ENCODE data around the gene MLXIPL. TPM values are rescaled to one million over a fixed set of nuclear protein-coding genes. Genes with fewer than 3 reads are reported as not detected.
"Not testable (repeated sequence)": the region's sequence is repeated elsewhere in the genome, so short reads cannot be mapped to it uniquely, and the experiment has no call there.

The MLXIPL gene
- total RNA-seq, 1 donor from 2014 or later = 0.86 TPM

DNA sequence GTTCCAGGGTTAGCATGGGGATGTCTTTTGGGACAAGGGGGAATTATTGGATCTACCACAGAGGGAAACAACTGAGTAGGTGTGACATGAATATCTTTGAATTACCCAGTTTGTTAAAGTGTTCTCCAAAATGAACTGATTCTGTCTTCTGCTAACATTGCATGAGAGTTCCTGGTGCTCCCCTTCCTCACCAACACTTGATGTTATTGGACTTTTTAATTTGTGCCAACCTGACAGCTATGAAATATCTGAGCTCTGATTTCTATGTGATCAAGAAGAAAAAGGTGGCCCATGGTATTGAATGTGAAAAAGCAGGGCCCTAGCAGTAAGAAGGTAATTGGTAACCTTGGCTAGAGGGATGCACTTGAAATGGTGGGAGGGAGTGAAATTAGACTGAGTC lies 38.7 kb upstream of the MLXIPL start:
- peaks cover 2% of the 10 kb centered on the region for H3K9me3 Mint-ChIP-seq (ENCODE audit: unreplicated experiment)
- no peak overlapping the region for H3K4me3 Mint-ChIP-seq (ENCODE audit: unreplicated experiment)
- H3K4me1 Mint-ChIP-seq (ENCODE audit: low read depth, unreplicated experiment) = no peaks in the 10 kb centered on the region
- H3K27ac Mint-ChIP-seq (ENCODE audit: unreplicated experiment) = no peak overlapping the region
- H3K36me3 Mint-ChIP-seq (ENCODE audit: unreplicated experiment) = peaks cover 5% of the 10 kb centered on the region
- H3K27me3 Mint-ChIP-seq (ENCODE audit: unreplicated experiment) = peaks cover 13% of the 10 kb centered on the region
- no peak for DNase-seq
- TF ChIP-seq, protein P1, sequence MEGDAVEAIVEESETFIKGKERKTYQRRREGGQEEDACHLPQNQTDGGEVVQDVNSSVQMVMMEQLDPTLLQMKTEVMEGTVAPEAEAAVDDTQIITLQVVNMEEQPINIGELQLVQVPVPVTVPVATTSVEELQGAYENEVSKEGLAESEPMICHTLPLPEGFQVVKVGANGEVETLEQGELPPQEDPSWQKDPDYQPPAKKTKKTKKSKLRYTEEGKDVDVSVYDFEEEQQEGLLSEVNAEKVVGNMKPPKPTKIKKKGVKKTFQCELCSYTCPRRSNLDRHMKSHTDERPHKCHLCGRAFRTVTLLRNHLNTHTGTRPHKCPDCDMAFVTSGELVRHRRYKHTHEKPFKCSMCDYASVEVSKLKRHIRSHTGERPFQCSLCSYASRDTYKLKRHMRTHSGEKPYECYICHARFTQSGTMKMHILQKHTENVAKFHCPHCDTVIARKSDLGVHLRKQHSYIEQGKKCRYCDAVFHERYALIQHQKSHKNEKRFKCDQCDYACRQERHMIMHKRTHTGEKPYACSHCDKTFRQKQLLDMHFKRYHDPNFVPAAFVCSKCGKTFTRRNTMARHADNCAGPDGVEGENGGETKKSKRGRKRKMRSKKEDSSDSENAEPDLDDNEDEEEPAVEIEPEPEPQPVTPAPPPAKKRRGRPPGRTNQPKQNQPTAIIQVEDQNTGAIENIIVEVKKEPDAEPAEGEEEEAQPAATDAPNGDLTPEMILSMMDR (IDR thresholded peaks at IDR 0.05; ENCODE audit: partially characterized antibody, unreplicated experiment) = no peak

DNA sequence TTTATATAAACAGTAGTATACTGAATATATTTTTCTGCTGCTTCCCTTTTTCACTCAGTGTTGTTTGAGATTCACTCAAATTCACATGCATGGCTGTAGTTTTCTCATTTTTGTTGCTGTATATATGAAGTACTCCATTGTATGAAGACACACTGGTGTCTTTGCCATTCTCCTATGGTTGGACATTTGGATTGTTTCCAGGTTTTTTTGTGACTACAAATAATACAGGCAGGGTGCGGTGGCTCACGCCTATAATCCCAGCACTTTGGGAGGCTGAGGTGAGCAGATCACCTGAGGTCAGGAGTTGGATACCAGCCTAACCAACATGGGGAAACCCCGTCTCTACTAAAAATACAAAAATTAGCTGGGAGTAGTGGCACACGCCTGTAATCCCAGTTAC lies 36.3 kb upstream of the MLXIPL start:
- not testable (repeated sequence) for H3K27ac Mint-ChIP-seq (ENCODE audit: unreplicated experiment); H3K4me1 Mint-ChIP-seq (ENCODE audit: low read depth, unreplicated experiment); DNase-seq; H3K4me3 Mint-ChIP-seq (ENCODE audit: unreplicated experiment); H3K36me3 Mint-ChIP-seq (ENCODE audit: unreplicated experiment); H3K9me3 Mint-ChIP-seq (ENCODE audit: unreplicated experiment)
- H3K27me3 Mint-ChIP-seq (ENCODE audit: unreplicated experiment) = peaks cover 10% of the 10 kb centered on the region

DNA sequence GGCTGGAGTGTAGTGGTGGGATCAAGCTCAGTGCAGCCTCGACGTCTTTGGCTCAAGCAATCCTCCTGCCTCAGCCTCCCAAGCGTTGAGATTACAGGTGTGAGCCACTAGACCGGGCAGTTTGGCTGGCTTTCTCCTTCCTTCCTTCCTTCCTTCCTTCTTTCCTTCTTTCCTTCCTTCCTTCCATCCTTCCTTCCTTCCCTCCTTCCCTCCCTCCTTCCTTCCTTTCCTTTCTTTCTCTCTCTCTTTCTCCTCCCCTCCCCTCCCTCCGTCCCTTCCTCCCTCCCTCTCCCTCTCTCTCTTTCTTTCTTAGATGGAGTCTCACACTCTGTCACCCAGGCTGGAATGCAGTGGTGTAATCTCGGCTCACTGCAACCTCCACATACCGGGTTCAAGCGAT lies 35.7 kb upstream of the MLXIPL start:
- H3K4me1 Mint-ChIP-seq (ENCODE audit: low read depth, unreplicated experiment) = no peaks in the 10 kb centered on the region
- peaks cover 4% of the 10 kb centered on the region for H3K9me3 Mint-ChIP-seq (ENCODE audit: unreplicated experiment)
- TF ChIP-seq, protein P1 (IDR thresholded peaks at IDR 0.05; ENCODE audit: partially characterized antibody, unreplicated experiment) = no peak
- H3K27ac Mint-ChIP-seq (ENCODE audit: unreplicated experiment) = no peak overlapping the region
- H3K36me3 Mint-ChIP-seq (ENCODE audit: unreplicated experiment) = peaks cover 11% of the 10 kb centered on the region
- H3K4me3 Mint-ChIP-seq (ENCODE audit: unreplicated experiment) = no peak overlapping the region
- DNase-seq = no peak
- H3K27me3 Mint-ChIP-seq (ENCODE audit: unreplicated experiment) = peaks cover 12% of the 10 kb centered on the region

DNA sequence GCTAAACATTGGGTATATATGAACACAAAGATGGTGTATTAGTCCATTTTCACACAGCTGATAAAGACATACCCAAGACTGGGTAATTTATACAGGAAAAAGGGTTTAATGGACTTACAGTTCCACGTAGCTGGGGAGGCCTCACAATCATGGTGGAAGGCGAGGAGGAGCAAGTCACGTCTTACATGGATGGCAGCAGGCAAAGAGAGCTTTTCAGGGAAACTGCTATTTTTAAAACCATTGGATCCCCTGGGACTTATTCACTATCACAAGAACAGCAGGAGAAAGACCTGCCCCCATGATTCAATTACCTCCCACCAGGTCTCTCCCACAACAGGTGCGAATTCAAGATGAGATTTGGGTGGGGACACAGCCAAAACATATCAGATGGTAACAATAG lies 31.0 kb upstream of the MLXIPL start:
- not testable (repeated sequence) for H3K36me3 Mint-ChIP-seq (ENCODE audit: unreplicated experiment); H3K4me3 Mint-ChIP-seq (ENCODE audit: unreplicated experiment); H3K27me3 Mint-ChIP-seq (ENCODE audit: unreplicated experiment); H3K4me1 Mint-ChIP-seq (ENCODE audit: low read depth, unreplicated experiment); H3K9me3 Mint-ChIP-seq (ENCODE audit: unreplicated experiment); DNase-seq; H3K27ac Mint-ChIP-seq (ENCODE audit: unreplicated experiment)

DNA sequence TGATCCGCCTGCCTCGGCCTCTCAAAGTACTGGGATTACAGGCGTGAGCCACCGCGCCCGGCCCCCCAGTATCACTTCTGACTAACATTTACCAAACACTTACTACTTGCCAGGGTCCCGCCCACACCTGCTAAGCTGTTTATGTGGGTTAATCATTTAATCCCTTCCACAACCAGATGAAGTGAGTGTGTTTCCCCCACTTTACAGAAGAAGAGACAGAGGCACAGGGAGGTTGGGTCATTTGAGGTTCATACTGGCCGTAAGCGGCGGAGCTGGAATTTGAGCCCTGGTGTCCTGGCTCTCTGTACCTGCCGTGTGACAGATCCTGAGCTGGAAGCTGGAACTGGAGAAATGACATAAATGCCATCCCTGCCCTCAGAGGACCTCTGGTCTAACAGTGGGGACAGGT lies 28.2 kb upstream of the MLXIPL start:
- no peak for DNase-seq
- peaks cover 8% of the 10 kb centered on the region for H3K36me3 Mint-ChIP-seq (ENCODE audit: unreplicated experiment)
- H3K27ac Mint-ChIP-seq (ENCODE audit: unreplicated experiment) = no peak overlapping the region
- peaks cover 14% of the 10 kb centered on the region for H3K27me3 Mint-ChIP-seq (ENCODE audit: unreplicated experiment)
- H3K9me3 Mint-ChIP-seq (ENCODE audit: unreplicated experiment) = peaks cover 5% of the 10 kb centered on the region
- TF ChIP-seq, protein P1 (IDR thresholded peaks at IDR 0.05; ENCODE audit: partially characterized antibody, unreplicated experiment) = no peak
- no peak overlapping the region for H3K4me3 Mint-ChIP-seq (ENCODE audit: unreplicated experiment)
- no peaks in the 10 kb centered on the region for H3K4me1 Mint-ChIP-seq (ENCODE audit: low read depth, unreplicated experiment)

DNA sequence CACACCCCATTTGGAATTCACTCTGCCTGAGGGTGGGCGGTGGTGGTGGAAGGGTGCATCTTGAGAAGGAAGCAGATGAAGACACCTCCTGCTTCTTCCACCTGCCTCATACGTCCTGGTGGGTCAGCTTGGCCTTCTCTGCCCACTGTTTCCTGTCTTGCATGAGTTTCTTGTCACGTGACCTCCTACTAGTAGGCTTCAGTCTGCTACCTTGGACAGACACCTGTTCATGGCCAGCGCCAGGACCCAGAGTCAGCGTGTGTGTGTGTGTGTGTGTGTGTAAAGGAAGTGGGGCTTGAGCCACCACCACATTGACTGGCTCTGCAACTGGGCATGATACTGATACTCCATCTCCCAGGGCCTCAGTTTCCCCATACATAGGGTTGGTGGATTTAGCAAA lies 26.2 kb upstream of the MLXIPL start:
- Mint-ChIP-seq H3K4me3 (ENCODE audit: unreplicated experiment) (no peak overlapping the region), H3K9me3 (ENCODE audit: unreplicated experiment) (peaks cover 5% of the 10 kb centered on the region), H3K27ac (ENCODE audit: unreplicated experiment) (no peak overlapping the region), H3K36me3 (ENCODE audit: unreplicated experiment) (peaks cover 7% of the 10 kb centered on the region), H3K27me3 (ENCODE audit: unreplicated experiment) (peaks cover 22% of the 10 kb centered on the region), H3K4me1 (ENCODE audit: low read depth, unreplicated experiment) (no peaks in the 10 kb centered on the region)
- DNase-seq = no peak
- TF ChIP-seq, protein P1 (IDR thresholded peaks at IDR 0.05; ENCODE audit: partially characterized antibody, unreplicated experiment) = no peak
